NCI-H2196 (cell line): ENCODE measurements around the gene MTUS2.
"Not testable (repeated sequence)": the region's sequence is repeated elsewhere in the genome, so short reads cannot be mapped to it uniquely, and the experiment has no call there.

Source experiments
- DNase-seq: peaks from one replicate; lab custom pipeline; 2025; ENCODE audit not compliant: unreplicated experiment; lab: John Stamatoyannopoulos, UW

Gene MTUS2

GRCh38 chr13:28955264-28955966, 135.3 kb downstream of the MTUS2 start:
- no peak for DNase-seq

- no peak for DNase-seq
These were observed 137.9 kb downstream of the MTUS2 start for GRCh38 chr13:28958018-28958417.

- no peak for DNase-seq
These were observed 138.3 kb downstream of the MTUS2 start for GRCh38 chr13:28958441-28958840.

- no peak for DNase-seq
These were observed 143.9 kb downstream of the MTUS2 start for GRCh38 chr13:28964052-28964451.

- no peak for DNase-seq
These were observed 144.7 kb downstream of the MTUS2 start for GRCh38 chr13:28964803-28965202.

DNA sequence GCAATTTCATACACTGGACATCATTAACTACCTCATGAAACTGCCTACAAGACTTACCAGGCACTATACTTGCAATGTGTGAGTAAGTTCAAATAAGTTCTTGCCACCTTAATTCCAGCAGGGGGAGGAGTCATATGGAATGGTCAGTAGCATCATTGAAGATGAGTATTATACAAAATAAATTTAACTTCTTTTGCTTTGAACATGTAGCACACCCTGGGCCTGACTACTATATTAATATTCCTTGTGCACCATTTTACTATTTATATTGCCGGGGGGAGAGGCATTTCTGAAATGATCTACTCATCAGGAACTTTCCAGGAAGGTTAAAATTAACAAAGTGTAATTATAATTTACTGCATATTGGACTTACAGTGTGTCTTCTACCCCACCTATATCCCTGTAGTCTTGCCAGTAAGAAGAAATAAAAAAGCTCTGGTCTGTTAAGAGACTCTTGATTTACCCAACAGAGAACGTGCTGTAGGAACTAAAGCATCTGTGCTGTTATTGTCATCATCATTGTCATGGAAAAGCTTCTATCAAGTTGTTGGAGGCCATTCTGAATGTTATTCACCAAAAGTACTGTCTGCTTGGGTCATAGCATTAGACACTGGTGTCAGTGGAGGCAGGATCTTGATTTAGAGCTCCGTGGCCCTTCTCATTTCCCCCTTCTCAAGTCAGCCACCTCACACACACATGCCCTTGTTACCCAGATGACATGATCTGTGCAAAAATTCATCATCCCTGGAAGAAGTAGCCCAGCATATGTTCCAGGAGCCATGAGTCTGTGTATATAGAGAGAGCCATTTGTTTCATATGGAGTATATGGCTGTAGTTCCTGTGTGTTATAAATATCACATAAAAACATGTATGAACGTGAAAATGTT, 147.1 kb downstream of the MTUS2 start:
- no peak for DNase-seq

- no peak for DNase-seq
These were observed 156.1 kb downstream of the MTUS2 start for GRCh38 chr13:28976195-28976594.

DNA sequence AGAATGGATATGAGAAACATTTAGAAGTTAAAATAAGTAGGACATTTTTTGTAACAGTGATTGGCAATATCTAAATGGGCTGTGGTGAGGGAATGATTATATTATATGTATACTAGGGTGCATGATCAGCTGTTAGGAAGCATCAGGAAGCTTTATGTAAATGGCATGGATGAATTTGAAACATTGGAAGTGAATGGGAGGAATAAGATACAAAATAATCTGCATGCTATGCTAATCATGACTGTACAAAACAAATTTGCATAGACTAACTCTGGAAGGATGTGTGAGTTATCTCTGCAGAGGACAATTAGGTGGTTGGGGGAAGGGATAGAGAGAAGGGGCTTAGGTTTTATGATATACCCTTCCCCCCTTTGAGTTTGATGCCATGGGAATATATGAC, 156.5 kb downstream of the MTUS2 start:
- DNase-seq = no peak

DNA sequence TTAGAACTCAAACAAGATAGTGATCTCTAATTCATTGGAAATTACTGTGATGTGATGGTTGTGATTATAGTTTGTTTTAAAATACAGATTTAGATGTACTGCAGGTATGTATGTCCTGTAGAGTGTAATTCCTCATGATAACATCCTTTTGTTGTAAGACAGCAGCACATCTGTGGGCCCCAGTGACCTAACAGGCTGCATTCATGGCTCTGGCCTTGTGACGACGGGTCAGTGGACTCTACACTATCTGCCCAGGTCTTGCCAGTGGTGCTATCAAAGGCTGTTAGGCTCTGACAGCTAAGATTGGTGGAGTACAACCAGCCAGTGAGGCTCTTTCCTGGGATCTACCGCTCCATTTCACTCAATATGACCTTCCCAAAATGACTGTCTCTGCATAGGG, 158.4 kb downstream of the MTUS2 start:
- DNase-seq = no peak

DNA sequence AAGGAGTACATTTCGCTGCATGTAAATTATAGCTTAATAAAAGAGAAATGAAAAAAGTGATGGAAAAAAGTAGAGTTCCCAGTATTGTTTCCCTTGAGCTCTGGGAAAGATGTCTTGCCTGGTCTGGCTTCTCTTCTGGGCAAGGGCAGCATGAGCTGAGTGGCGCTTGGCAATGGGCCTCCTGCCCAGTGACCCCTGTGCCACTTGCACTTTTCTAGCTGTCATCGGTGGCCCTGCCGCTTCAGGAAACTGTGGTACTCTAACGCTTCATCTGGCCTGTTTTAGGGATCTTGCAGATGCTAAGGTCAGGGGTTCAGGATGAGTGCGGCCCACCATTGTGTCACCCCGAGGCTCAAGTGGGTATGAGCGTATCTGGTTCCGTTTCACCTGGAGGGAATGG, 161.4 kb downstream of the MTUS2 start:
- no peak for DNase-seq

DNA sequence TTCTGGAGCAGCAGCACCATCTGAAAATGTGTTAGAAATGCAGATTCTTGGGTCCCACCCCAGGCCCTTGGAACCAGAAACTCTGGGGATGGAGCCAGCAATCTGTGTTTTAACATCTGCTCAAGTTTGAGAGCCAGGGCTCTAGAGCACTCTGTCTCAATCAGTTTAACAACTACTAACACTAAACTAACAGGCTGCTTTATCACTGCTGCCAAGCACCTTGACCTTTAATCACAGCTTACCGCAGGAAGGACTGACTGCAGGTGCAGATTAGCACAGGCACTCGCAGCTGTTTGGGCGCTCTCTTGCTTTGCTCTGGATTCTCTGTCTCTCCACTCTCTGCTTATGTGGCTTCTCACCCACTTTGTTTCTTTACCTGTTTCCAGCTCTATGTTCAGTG, 163.5 kb downstream of the MTUS2 start:
- peak; percentile 12 for DNase-seq

DNA sequence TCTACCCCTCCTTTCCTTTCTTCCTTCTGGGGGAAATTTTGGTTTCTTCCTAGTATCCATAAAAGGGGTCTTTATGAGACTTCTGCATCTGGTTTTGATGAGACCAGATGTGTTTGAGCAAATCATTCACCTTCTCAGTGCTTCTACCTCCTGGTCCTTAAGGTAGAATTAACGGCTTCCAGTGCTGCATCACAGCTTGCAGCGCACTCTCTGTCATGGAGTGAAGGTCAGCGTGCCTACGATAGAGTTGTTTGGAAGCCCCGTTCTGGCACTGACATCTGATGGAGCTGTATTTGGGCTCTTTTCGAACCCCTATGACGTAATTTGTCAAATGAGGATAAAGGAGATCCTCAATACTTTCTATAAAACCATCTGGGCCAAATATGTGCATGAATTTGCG, 164.2 kb downstream of the MTUS2 start:
- DNase-seq = no peak

GRCh38 chr13:28984825-28985224, 164.7 kb downstream of the MTUS2 start:
- no peak for DNase-seq

GRCh38 chr13:28990378-28990777, 170.2 kb downstream of the MTUS2 start:
- DNase-seq = not testable (repeated sequence)

GRCh38 chr13:28991764-28992163, 171.6 kb downstream of the MTUS2 start:
- DNase-seq = no peak

DNA sequence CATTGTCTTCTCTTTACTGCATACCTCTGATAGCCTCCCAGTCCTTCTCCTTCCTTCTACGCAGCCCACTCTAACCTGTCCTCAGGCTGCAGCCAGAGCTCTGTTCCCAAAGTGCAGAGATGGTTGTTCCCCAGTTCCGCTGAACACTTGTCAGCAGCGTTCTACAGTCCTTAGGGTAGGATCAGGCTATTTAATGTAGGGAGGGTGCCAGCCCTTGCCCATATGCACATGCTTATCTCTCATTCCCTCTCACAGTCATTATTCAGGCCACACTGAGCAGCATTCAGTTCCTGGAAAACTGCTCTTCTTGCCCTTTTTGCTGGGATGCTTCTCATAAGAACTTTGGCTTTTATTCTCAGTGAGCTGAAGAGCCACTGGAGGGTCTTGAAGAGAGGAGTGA, 180.7 kb downstream of the MTUS2 start:
- DNase-seq = no peak

DNA sequence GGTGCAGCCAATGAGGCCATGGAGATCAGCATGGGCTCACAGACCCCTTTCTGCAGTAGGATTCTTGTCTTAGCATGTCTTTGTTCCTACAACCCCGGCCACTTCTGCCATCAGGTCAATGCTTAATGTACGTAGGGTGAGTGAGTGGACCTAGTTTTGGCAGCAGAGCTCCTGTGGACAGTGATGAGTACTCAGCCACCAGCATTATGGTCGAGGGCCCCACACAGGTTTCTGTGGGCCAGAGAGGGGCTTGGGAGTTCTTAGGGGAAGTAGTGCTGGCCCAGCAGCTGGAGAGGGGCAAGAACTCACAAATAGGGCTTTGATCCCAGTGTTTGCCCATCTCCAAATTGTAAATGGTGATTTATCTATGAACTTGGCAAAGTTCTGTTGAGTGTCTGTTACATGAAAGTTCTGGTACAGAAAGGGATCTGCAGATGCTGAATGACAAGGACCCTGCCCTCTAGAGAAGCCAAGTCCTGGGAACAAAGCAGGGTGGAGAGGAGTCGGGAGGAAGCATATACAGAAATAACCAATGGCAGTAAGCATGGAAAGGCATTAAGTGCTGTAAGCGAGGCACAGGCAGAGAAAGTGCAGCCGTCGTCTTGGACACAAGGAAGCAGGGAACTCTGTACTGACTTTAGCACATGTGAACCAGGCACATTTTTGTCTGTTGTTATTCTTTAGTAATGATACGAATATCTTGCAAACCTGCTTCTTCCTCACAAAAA, 185.1 kb downstream of the MTUS2 start:
- DNase-seq = no peak

DNA sequence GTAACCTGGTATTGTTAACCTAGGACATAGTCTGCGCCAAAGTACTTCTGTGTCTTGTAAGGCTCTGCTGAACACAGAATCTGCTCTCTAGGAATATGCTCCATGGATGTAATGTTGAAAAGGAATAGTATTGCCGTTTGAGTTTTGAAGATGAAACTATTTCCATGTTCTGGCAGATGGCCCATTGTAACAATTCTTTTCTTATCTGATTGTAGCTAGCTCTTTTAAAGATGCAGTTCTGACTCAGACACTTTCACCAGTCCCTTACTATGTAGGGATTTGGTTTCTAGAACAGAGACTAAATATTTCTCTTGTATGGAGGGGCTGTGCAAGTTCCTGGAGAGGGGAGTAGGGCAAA, 185.6 kb downstream of the MTUS2 start:
- DNase-seq = no peak

DNA sequence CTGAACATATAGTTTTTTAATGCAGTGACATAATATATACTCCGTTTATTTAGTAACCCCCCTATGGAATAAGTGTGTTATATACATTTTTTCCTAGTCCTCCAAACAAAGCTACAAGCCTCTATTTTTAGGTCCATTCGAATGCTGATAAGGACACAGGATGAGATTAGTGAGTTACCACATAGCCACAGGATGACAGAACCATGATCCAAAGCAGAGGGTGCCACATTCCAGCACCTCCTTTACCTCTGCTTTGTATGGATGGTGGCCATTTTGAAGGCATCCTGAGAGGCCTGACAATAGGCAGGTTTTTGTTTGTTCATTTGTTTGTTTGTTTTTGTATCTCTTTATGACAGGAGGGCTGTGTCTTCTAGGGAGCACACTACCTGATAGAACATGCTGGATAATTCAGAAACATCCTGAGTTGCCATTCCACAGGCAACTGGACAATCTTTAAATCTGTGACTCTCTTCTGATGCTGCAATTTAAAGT, 186.3 kb downstream of the MTUS2 start:
- no peak for DNase-seq

- DNase-seq = no peak
These were observed 188.2 kb downstream of the MTUS2 start for GRCh38 chr13:29008296-29008695.

DNA sequence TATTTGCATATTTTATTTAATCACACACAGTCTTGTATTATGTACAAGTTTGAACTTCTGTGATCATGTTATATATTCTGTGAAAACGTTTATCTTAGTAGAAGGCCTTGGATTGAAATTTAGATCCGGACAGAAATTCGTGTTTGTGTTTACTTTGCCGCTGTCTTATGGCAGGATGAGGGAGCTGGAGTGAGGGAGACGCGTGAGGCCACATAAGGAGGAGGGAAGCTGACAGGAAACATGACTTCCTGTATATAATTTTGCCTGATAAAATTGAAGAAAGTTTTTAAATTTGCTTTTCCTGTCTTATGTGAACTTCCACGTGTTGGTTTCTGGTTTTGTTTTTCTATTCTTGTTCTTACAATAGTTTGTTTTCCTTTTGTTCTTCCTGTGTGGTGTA, 200.2 kb downstream of the MTUS2 start:
- no peak for DNase-seq

GRCh38 chr13:29021311-29021710, 201.2 kb downstream of the MTUS2 start:
- DNase-seq = no peak
